KMS-11 (cell line): Measurements from ENCODE around the gene DGKB.

Source experiments
- H2AFZ ChIP-seq: fragments of 200-600 bp; sonication (generic); 2 replicates; pipeline ENCODE4 v1.6.1; 2016; ENCODE audit warnings: antibody characterized with exemption, mixed run types, low read depth
- H3K27ac ChIP-seq: fragments of 200-600 bp; sonication (generic); 2 replicates; pipeline ENCODE4 v1.6.1; 2016; ENCODE audit warnings: mild to moderate bottlenecking, mixed run types
- H3K27me3 ChIP-seq: fragments of 200-600 bp; sonication (generic); 2 replicates; pipeline ENCODE4 v1.6.1; 2017; ENCODE audit warnings: mild to moderate bottlenecking, low read depth, mixed run types, moderate library complexity; ENCODE audit not compliant: insufficient read depth
- H3K36me3 ChIP-seq: fragments of 200-600 bp; sonication (generic); 2 replicates; pipeline ENCODE4 v1.6.1; 2017; ENCODE audit warnings: mild to moderate bottlenecking, mixed run types; ENCODE audit not compliant: insufficient read depth
- H3K4me1 ChIP-seq: fragments of 200-600 bp; sonication (generic); 2 replicates; pipeline ENCODE4 v1.6.1; 2016; ENCODE audit warnings: mild to moderate bottlenecking, low read depth, mixed run types; ENCODE audit not compliant: poor library complexity, severe bottlenecking
- H3K4me2 ChIP-seq: fragments of 200-600 bp; sonication (generic); 2 replicates; pipeline ENCODE4 v1.7.0; 2016; ENCODE audit warnings: mild to moderate bottlenecking, mixed run types
- H3K4me3 ChIP-seq: fragments of 200-600 bp; sonication (generic); IDR thresholded peaks from 2 replicates; pipeline ENCODE4 v1.6.1; 2017; ENCODE audit warnings: low read depth, low read length, mixed read lengths; ENCODE audit not compliant: insufficient read depth
- H3K79me2 ChIP-seq: fragments of 200-600 bp; sonication (generic); 2 replicates; pipeline ENCODE4 v1.6.1; 2016; ENCODE audit warnings: low read depth, mixed run types; ENCODE audit not compliant: insufficient read depth
- H3K9ac ChIP-seq: fragments of 200-600 bp; sonication (generic); 2 replicates; pipeline ENCODE4 v1.6.1; 2016; ENCODE audit warnings: mild to moderate bottlenecking, mixed run types
- H4K20me1 ChIP-seq: fragments of 200-600 bp; sonication (generic); 2 replicates; pipeline ENCODE4 v1.6.1; 2016; ENCODE audit warnings: mild to moderate bottlenecking, mixed run types; ENCODE audit not compliant: insufficient read depth
- TF ChIP-seq, protein P1 (sequence below): fragments of 200-600 bp; sonication (generic); conservative IDR thresholded peaks from 2 replicates; pipeline ENCODE4 v1.6.1; 2017; ENCODE audit warnings: low read depth, mild to moderate bottlenecking, antibody characterized with exemption, low read length, moderate library complexity, mixed read lengths

The DGKB gene

DNA sequence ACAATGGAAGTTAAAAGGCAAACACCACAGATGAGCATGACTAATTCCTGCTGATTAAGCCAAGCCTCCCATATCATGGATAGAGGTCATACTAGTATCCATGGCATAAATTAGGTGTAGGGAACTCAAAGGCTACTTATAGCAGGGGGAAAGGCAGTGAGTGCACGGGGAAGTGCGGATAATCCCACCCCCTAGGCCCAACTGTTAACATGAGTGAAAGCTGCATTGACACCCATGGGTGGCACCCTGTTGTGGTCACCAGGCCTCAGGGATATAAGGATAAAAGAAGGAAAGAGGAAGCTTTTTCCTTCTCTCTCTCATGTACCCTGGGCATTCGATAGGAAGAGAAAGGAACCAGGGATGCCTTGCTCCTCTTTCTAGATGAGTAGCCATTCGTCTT lies 161.9 kb downstream of the DGKB start:
- H4K20me1 ChIP-seq, result no peaks in the 10 kb centered on the region
- H3K27ac ChIP-seq, result no peak overlapping the region
- no peaks in the 10 kb centered on the region for H3K79me2 ChIP-seq
- no peak overlapping the region for H3K4me2 ChIP-seq
- H3K4me3 ChIP-seq, result no peak overlapping the region
- TF ChIP-seq, protein P1, sequence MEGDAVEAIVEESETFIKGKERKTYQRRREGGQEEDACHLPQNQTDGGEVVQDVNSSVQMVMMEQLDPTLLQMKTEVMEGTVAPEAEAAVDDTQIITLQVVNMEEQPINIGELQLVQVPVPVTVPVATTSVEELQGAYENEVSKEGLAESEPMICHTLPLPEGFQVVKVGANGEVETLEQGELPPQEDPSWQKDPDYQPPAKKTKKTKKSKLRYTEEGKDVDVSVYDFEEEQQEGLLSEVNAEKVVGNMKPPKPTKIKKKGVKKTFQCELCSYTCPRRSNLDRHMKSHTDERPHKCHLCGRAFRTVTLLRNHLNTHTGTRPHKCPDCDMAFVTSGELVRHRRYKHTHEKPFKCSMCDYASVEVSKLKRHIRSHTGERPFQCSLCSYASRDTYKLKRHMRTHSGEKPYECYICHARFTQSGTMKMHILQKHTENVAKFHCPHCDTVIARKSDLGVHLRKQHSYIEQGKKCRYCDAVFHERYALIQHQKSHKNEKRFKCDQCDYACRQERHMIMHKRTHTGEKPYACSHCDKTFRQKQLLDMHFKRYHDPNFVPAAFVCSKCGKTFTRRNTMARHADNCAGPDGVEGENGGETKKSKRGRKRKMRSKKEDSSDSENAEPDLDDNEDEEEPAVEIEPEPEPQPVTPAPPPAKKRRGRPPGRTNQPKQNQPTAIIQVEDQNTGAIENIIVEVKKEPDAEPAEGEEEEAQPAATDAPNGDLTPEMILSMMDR, result no peak
- H3K9ac ChIP-seq, result no peak overlapping the region
- H2AFZ ChIP-seq, result no peak overlapping the region
- H3K36me3 ChIP-seq, result no peaks in the 10 kb centered on the region
- H3K4me1 ChIP-seq, result no peaks in the 10 kb centered on the region
- H3K27me3 ChIP-seq, result no peaks in the 10 kb centered on the region

GRCh38 chr7:14739841-14740185 lies 162.7 kb downstream of the DGKB start:
- Histone ChIP-seq H3K27me3 (no peaks in the 10 kb centered on the region), H4K20me1 (no peaks in the 10 kb centered on the region), H3K4me1 (no peaks in the 10 kb centered on the region), H3K9ac (no peak overlapping the region), H2AFZ (no peak overlapping the region), H3K36me3 (no peaks in the 10 kb centered on the region), H3K4me2 (no peak overlapping the region), H3K79me2 (no peaks in the 10 kb centered on the region), H3K4me3 (no peak overlapping the region), H3K27ac (no peak overlapping the region)
- TF ChIP-seq, protein P1, result no peak

DNA sequence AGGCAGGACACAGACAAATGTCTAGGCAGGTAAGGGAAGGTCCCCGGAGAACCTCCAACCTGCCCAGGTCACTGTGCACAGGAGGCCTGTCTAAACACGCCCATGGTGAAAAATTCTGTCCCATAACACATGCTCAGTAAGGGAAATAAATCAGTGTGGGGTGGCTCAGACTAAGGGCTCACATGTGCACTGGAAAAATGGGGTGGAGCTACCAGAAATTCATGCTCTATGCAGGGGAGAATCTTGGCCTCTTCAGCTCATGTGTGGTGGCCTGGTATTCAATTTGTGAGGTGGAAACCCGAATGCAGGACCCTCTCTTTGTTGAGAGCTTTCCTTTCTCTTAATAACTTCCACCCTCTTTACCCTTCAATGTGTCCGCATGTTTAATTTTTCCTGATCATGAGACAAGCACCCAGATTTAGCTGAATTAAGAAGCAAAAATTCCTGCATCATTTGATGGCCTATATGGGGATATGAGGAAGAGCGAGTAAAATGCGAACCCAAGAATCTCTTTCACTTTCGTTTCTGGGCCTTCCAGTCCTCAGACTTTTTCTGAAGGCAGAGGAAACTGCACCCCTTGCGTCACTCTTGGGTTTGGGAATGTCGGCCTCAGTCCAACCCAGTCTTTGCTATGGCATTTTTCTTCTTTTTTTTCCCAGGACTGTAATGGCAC lies 163.2 kb downstream of the DGKB start:
- Histone ChIP-seq H3K4me1 (no peaks in the 10 kb centered on the region), H4K20me1 (no peaks in the 10 kb centered on the region), H3K27me3 (no peaks in the 10 kb centered on the region), H2AFZ (no peak overlapping the region; the same call in 1 of the 2 replicates), H3K4me3 (no peak overlapping the region), H3K79me2 (no peaks in the 10 kb centered on the region), H3K4me2 (no peak overlapping the region), H3K27ac (no peak overlapping the region), H3K36me3 (no peaks in the 10 kb centered on the region), H3K9ac (no peak overlapping the region)
- TF ChIP-seq, protein P1, result no peak

GRCh38 chr7:14738086-14738485 lies 164.5 kb downstream of the DGKB start:
- no peaks in the 10 kb centered on the region for H4K20me1 ChIP-seq
- no peaks in the 10 kb centered on the region for H3K27me3 ChIP-seq
- H3K4me2 ChIP-seq, result no peak overlapping the region
- H3K79me2 ChIP-seq, result no peaks in the 10 kb centered on the region
- H3K4me1 ChIP-seq, result no peaks in the 10 kb centered on the region
- no peak overlapping the region for H2AFZ ChIP-seq
- TF ChIP-seq, protein P1, result no peak
- H3K27ac ChIP-seq, result no peak overlapping the region
- H3K9ac ChIP-seq, result no peak overlapping the region
- no peak overlapping the region for H3K4me3 ChIP-seq
- H3K36me3 ChIP-seq, result no peaks in the 10 kb centered on the region
